SK-N-MC (cell line): ENCODE data around the gene HDDC2.

ENCODE experiments used
- DNase-seq: peaks from one replicate; pipeline ENCODE4 v3.0.0-alpha.2; 2011; ENCODE audit warnings: low read depth, low spot score
- H3K27ac ChIP-seq: fragments of 200-600 bp; sonication (generic); 2 replicates; pipeline ENCODE4 v1.5.1; 2016; ENCODE audit warnings: mixed run types
- H3K36me3 ChIP-seq: fragments of 200-600 bp; sonication (generic); 2 replicates; pipeline ENCODE4 v1.6.1; 2017; ENCODE audit warnings: antibody characterized with exemption, low read length, mixed read lengths; ENCODE audit not compliant: insufficient read depth
- H3K4me3 ChIP-seq: fragments of 200-600 bp; sonication (generic); 2 replicates; pipeline ENCODE4 v1.5.1; 2016
- H3K9ac ChIP-seq: fragments of 200-600 bp; sonication (generic); 2 replicates; pipeline ENCODE4 v1.8.0; 2017; ENCODE audit warnings: mixed run types, mixed read lengths; ENCODE audit not compliant: insufficient read length
- H3K9me3 ChIP-seq: fragments of 200-600 bp; sonication (generic); 2 replicates; pipeline ENCODE4 v1.6.1; 2017; ENCODE audit warnings: low read depth, mild to moderate bottlenecking, antibody characterized with exemption, low read length, moderate library complexity, mixed read lengths
- EZH2 ChIP-seq: fragments of 200-600 bp; sonication (generic); IDR thresholded peaks from one replicate; pipeline ENCODE4 v1.6.1; 2017; ENCODE audit warnings: antibody characterized with exemption
- FOXP2 ChIP-seq: optimal IDR thresholded peaks from 2 replicates; pipeline ENCODE3; 2011; ENCODE audit warnings: mild to moderate bottlenecking, moderate library complexity; ENCODE audit not compliant: insufficient read depth; ENCODE audit errors: extremely low read length, control extremely low read depth
- POLR2AphosphoS5 ChIP-seq: IDR thresholded peaks from 2 replicates; pipeline ENCODE4 v1.6.1; 2012; ENCODE audit warnings: mild to moderate bottlenecking, low read depth, low read length, borderline replicate concordance

The HDDC2 gene

DNA sequence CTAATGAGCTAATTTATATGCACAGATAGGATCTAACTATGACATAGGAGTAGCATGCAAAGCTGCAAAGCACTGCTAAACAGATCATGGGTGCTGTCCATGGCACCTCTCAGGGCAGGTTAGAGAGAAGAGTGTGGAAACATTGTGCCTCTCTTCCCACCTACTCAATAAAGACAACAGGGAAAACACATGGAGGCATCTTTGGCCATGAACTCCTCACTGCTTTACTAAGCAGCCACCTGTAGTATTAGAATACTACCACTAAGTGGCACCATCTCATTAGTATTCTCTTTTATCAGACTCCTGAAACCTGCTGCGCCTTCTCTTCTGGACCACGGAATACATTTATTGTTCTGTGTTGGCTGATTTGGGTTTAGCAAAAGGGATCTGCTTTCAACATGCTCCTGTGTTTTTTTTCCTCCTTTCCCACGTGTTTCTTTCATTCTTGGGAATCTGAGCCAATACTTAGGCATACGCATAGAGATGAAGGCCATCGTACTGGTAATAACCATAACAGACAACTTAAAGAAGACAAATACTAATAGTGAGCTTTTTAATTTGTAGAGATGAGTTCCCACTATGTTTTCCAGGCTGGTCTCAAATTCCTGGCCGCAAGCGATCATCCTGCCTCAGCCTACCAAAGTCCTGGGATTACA lies 9.4 kb upstream of the HDDC2 start:
- DNase-seq = peak; percentile 52
- no peaks in the 10 kb centered on the region for H3K36me3 ChIP-seq
- TF ChIP-seq FOXP2 (no peak), POLR2AphosphoS5 (no peak)
- H3K27ac ChIP-seq = no peak overlapping the region
- H3K9ac ChIP-seq = no peak overlapping the region
- H3K4me3 ChIP-seq = no peak overlapping the region
- H3K9me3 ChIP-seq = no peaks in the 10 kb centered on the region

- Histone ChIP-seq H3K36me3 (no peaks in the 10 kb centered on the region), H3K9me3 (no peaks in the 10 kb centered on the region), H3K4me3 (no peak overlapping the region), H3K9ac (no peak overlapping the region), H3K27ac (no peak overlapping the region)
- TF ChIP-seq POLR2AphosphoS5 = no peak
- no peak for TF ChIP-seq FOXP2
- TF ChIP-seq EZH2 = no peak
- DNase-seq = no peak
Observed at GRCh38 chr6:125307964-125308615, 6.3 kb upstream of the HDDC2 start.

DNA sequence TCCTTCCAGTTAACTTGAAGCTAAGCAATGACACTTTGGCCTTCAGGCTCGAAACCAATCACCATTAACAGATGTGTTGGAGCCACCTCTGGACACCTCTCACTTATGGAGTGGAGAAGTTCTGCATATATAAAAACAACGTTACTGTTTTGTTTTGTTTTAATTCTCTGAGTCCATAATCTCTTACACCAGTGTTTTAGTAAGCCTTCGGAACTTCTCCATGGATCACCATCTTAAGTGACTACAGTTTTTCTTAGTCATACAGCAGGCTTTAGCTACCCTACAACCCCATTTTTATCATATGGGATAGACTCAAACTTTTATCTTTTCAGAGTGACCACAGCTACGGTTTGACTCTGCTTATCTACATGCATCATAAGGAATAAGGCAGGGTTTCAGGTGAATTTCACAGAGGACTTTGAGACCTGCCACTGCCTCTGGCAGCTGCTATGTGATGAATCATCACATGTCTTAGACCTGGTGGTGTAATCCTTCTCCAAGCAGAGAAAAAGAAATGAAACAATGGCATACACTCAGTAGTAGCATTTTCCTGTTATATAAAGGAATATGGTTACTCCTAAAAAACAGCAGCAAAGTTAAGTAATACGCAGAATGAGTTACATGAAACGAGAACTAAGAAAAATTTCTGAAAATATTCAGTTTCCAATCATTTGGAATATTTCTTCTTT lies 5.5 kb upstream of the HDDC2 start:
- DNase-seq = no peak
- no peak overlapping the region for H3K27ac ChIP-seq

GRCh38 chr6:125306756-125307149 lies 5.0 kb upstream of the HDDC2 start:
- no peaks in the 10 kb centered on the region for H3K9me3 ChIP-seq
- TF ChIP-seq POLR2AphosphoS5 (no peak), FOXP2 (no peak), EZH2 (no peak)
- no peak overlapping the region for H3K9ac ChIP-seq
- no peak overlapping the region for H3K27ac ChIP-seq
- H3K4me3 ChIP-seq = no peak overlapping the region
- H3K36me3 ChIP-seq = no peaks in the 10 kb centered on the region
- no peak for DNase-seq

More for the DNA sequence above, 5.5 kb upstream of the HDDC2 start:
- H3K9ac ChIP-seq = no peak overlapping the region
- H3K9me3 ChIP-seq = no peaks in the 10 kb centered on the region
- TF ChIP-seq EZH2 = no peak
- no peak for TF ChIP-seq FOXP2
- no peak for TF ChIP-seq POLR2AphosphoS5
- no peaks in the 10 kb centered on the region for H3K36me3 ChIP-seq
- no peak overlapping the region for H3K4me3 ChIP-seq

GRCh38 chr6:125304970-125305660 lies 3.3 kb upstream of the HDDC2 start:
- Histone ChIP-seq H3K27ac (no peak overlapping the region), H3K4me3 (no peak overlapping the region), H3K9me3 (no peaks in the 10 kb centered on the region), H3K36me3 (peaks cover 4% of the 10 kb centered on the region), H3K9ac (no peak overlapping the region)
- no peak for TF ChIP-seq POLR2AphosphoS5
- no peak for TF ChIP-seq EZH2
- TF ChIP-seq FOXP2 = no peak
- DNase-seq = no peak

GRCh38 chr6:125303512-125303854 lies 1.7 kb upstream of the HDDC2 start:
- no peak overlapping the region for H3K9ac ChIP-seq
- H3K27ac ChIP-seq = no peak overlapping the region
- DNase-seq = no peak
- H3K9me3 ChIP-seq = no peaks in the 10 kb centered on the region
- TF ChIP-seq FOXP2 (no peak), EZH2 (no peak), POLR2AphosphoS5 (no peak)
- peaks cover 20% of the 10 kb centered on the region for H3K36me3 ChIP-seq
- no peak overlapping the region for H3K4me3 ChIP-seq

- H3K9me3 ChIP-seq = no peaks in the 10 kb centered on the region
- peaks cover 25% of the 10 kb centered on the region for H3K36me3 ChIP-seq
- H3K4me3 ChIP-seq = no peak overlapping the region
- TF ChIP-seq POLR2AphosphoS5 (no peak), EZH2 (no peak), FOXP2 (no peak)
- no peak overlapping the region for H3K9ac ChIP-seq
- no peak for DNase-seq
- peak overlapping the region; percentile 59; the same call in 1 of the 2 replicates for H3K27ac ChIP-seq
Observed at GRCh38 chr6:125302840-125303511, 1.2 kb upstream of the HDDC2 start.
